ENCODE results near the gene MORF4L1.

DNA sequence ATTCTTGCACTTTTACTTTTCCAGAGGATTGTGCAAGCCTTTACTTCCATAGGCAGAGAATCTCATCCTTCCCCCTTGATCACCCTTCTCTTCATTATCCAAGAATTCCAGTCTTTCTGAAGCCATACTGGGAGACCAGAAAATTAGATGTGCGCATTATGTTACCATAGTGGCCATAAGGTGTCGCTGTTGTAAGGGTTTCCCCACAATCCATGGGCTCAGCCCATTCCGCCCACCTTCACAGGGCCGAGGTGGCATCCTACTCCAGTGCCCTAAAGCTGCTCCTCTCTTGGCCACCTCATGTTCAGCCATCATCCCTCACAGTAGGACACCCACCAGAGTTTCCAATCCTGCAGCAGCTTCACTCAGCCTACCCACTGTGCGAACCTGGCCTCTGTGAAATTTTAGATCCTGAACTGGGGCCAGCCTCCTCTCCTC, 37.1 kb downstream of the MORF4L1 start:
- TF ChIP-seq, protein P1, sequence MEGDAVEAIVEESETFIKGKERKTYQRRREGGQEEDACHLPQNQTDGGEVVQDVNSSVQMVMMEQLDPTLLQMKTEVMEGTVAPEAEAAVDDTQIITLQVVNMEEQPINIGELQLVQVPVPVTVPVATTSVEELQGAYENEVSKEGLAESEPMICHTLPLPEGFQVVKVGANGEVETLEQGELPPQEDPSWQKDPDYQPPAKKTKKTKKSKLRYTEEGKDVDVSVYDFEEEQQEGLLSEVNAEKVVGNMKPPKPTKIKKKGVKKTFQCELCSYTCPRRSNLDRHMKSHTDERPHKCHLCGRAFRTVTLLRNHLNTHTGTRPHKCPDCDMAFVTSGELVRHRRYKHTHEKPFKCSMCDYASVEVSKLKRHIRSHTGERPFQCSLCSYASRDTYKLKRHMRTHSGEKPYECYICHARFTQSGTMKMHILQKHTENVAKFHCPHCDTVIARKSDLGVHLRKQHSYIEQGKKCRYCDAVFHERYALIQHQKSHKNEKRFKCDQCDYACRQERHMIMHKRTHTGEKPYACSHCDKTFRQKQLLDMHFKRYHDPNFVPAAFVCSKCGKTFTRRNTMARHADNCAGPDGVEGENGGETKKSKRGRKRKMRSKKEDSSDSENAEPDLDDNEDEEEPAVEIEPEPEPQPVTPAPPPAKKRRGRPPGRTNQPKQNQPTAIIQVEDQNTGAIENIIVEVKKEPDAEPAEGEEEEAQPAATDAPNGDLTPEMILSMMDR (IDR thresholded peaks at IDR 0.05), result peak; percentile 54 to 74 (median 67)
- TF ChIP-seq POLR2A (IDR thresholded peaks at IDR 0.05), result no peak

All from heart left ventricle (tissue), 13 donors.